Naive thymus-derived CD4-positive, alpha-beta T cell (primary cell): Measurements from ENCODE around the gene SLC39A11. TPM values are rescaled to one million over a fixed set of nuclear protein-coding genes. Genes with fewer than 3 reads are reported as not detected.

Source experiments
- ATAC-seq: fragments of 150-1000 bp; cut with Tn5 transposase; 2 replicates; pipeline ENCODE4 v1.10.0; 2021; ENCODE audit warnings: mild to moderate bottlenecking, moderate library complexity
- CTCF ChIA-PET: fragments of 350-600 bp; sonication (Branson Sonifier 250); formaldehyde crosslinking; loops from one replicate; lab custom pipeline; 2021; ENCODE audit warnings: antibody characterized with exemption; lab: Charles Lee
- POLR2A ChIA-PET: fragments of 350-600 bp; sonication (Branson Sonifier 250); formaldehyde crosslinking; loops from one replicate; lab custom pipeline; 2021; ENCODE audit warnings: antibody characterized with exemption, inconsistent platforms; lab: Charles Lee
- DNase-seq, 9 donors: peaks; one replicate each; pipeline versions ENCODE4 v3.0.0 to v3.0.0-alpha.2; 2020 to 2022; ENCODE audit warnings: mixed read lengths in 1 of 9
- H3K27ac ChIP-seq: one replicate; pipeline ENCODE4 v1.7.0; 2013; ENCODE audit warnings: mild to moderate bottlenecking, low read depth, low read length, moderate library complexity
- H3K27me3 ChIP-seq, 2 donors: one replicate each; pipeline ENCODE4 v1.7.0; 2013; ENCODE audit warnings: low read length in 2 of 2, mild to moderate bottlenecking in 2 of 2, moderate library complexity in 2 of 2; ENCODE audit not compliant: control insufficient read depth in 2 of 2, insufficient read depth in 2 of 2
- H3K36me3 ChIP-seq, 3 experiments: 1 replicate in 2 of 3; 2 replicates in 1 of 3; pipeline ENCODE4 v1.7.0; 2013; ENCODE audit warnings: low read length in 3 of 3, mild to moderate bottlenecking in 3 of 3, moderate library complexity in 1 of 3; ENCODE audit not compliant: insufficient read depth in 3 of 3, control insufficient read depth in 2 of 3
- H3K4me1 ChIP-seq, 2 donors: one replicate each; pipeline ENCODE4 v1.7.0; 2013; ENCODE audit warnings: low read length in 2 of 2, mild to moderate bottlenecking in 2 of 2, moderate library complexity in 1 of 2; ENCODE audit not compliant: control insufficient read depth in 2 of 2, insufficient read depth in 2 of 2
- H3K4me3 ChIP-seq: 2 replicates; pipeline ENCODE4 v1.7.0; 2013; ENCODE audit warnings: mild to moderate bottlenecking, low read length
- H3K9me3 ChIP-seq, 3 experiments: 1 replicate in 2 of 3; 2 replicates in 1 of 3; pipeline ENCODE4 v1.7.0; 2013; ENCODE audit warnings: low read length in 3 of 3; ENCODE audit not compliant: control insufficient read depth in 2 of 3
- H3K27ac Mint-ChIP-seq, 9 donors: one replicate each; pipeline ENCODE4 v1.8.0; 2020 to 2022; ENCODE audit warnings: mixed read lengths in 9 of 9, mild to moderate bottlenecking in 8 of 9, moderate library complexity in 5 of 9, inconsistent platforms in 2 of 9
- H3K27me3 Mint-ChIP-seq, 5 donors: one replicate each; pipeline ENCODE4 v1.8.0; 2021 to 2022; ENCODE audit warnings: mixed read lengths in 5 of 5, mild to moderate bottlenecking in 1 of 5
- H3K36me3 Mint-ChIP-seq, 5 donors: one replicate each; pipeline ENCODE4 v1.8.0; 2020 to 2022; ENCODE audit warnings: mixed read lengths in 5 of 5, mild to moderate bottlenecking in 3 of 5, inconsistent platforms in 1 of 5
- H3K4me1 Mint-ChIP-seq, 7 donors: one replicate each; pipeline ENCODE4 v1.8.0; 2020 to 2022; ENCODE audit warnings: mixed read lengths in 7 of 7, mild to moderate bottlenecking in 3 of 7, inconsistent platforms in 1 of 7
- H3K4me3 Mint-ChIP-seq, 10 donors: one replicate each; pipeline ENCODE4 v1.8.0; 2020 to 2022; ENCODE audit warnings: mild to moderate bottlenecking in 10 of 10, mixed read lengths in 10 of 10, moderate library complexity in 6 of 10, inconsistent platforms in 2 of 10
- H3K9me3 Mint-ChIP-seq, 11 donors: one replicate each; pipeline ENCODE4 v1.8.0; 2020 to 2022; ENCODE audit warnings: mixed read lengths in 11 of 11, mild to moderate bottlenecking in 4 of 11, inconsistent platforms in 1 of 11, moderate library complexity in 1 of 11
- intact Hi-C, 2 donors: fragments of 100-400 bp; cut with micrococcal nuclease; formaldehyde crosslinking; loops; one replicate each; pipeline ENCODE4 v1.15.1; 2023
- polyA plus RNA-seq, 2 donors: library from polyadenylated mRNA; unstranded; fragments of 300-500 nt; fragmentation: Illumina TruSeq; gene quantifications; one replicate each; pipeline ENCODE4 v1.2.3, GENCODE V29; 2021
- total RNA-seq, 6 experiments: library from RNA in 5 of 6; stranded (reverse) in 5 of 6; gene quantifications; 1 replicate in 5 of 6; 2 replicates in 1 of 6; pipeline ENCODE4 v1.2.3 and lab custom pipeline; 2021 to 2026

SLC39A11 gene
- total and polyA plus RNA-seq, 7 experiments from 2014 or later, result 8.5 to 36.7 (median 19.8) TPM

DNA sequence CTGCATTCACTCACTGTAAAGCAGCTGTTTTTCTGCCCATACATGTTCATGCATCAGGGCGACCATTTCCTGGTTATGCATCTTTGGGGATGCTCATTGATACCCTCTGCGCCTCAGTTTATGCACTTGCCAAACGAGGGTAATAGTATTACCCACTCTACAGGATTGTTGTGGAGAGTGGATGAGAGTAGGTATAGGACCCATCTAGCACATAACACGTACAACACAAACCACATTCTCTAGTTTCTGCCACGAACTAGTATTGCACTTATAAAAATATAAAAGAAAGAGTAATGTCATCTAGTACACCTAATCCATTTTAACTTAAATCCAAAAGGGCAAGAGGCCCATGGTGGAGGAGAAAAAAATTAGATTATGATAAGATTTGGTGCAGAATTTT lies 231.7 kb downstream of the SLC39A11 start:
- Histone ChIP-seq H3K4me1 (no peaks in the 10 kb centered on the region), H3K27me3 (no peaks in the 10 kb centered on the region), H3K27ac (no peak overlapping the region), H3K9me3 (no peaks in the 10 kb centered on the region), H3K4me3 (no peak overlapping the region), H3K36me3 (no peaks in the 10 kb centered on the region)
- Mint-ChIP-seq H3K36me3 (peaks cover 0 to 42% (median 22%) of the 10 kb centered on the region in 5 donors), H3K27me3 (no peaks in the 10 kb centered on the region), H3K9me3 (peaks cover 0 to 6% (median 0%) of the 10 kb centered on the region in 11 donors), H3K27ac (no peak overlapping the region), H3K4me1 (peaks cover 0 to 13% (median 0%) of the 10 kb centered on the region in 7 donors), H3K4me3 (no peak overlapping the region)
- ATAC-seq, result no peak
- ChIA-PET CTCF (no interaction called here), POLR2A (no interaction called here)
- intact Hi-C loops, result no loop called here
- DNase-seq, result no peak

DNA sequence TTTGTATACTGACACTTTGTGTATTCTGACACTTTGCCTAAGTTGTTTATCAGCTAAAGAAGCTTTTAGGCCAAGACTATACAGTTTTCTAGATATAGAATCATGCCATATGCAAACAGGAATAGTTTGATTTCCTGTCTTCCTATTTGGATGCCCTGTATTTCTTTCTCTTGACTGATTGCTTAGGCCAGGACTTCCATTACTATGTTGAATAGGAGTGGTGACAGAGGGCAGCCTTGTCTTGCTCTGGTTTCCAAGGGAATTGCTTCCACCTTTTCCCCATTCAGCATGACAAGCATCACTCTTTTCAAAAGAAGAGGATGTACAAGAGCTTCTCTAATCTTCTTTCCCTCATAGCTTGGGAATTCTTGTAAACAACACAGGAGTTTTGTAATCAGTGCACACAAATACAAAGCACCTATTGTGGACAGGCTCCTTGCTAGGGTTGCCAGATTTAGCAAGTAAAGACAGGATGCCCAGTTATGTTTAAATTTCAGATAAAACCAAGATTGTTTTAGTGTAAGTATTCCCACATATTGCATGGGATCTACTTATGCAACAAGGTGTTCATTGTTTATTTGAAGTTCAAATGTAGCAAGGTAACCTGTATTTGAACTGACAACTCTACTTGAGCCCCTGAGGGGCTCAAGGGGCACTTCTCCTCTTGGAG lies 233.5 kb downstream of the SLC39A11 start:
- Mint-ChIP-seq H3K4me3 (no peak overlapping the region), H3K4me1 (peaks cover 0 to 5% (median 0%) of the 10 kb centered on the region in 7 donors), H3K27me3 (no peaks in the 10 kb centered on the region), H3K9me3 (peaks cover 0 to 6% (median 0%) of the 10 kb centered on the region in 11 donors), H3K36me3 (peaks cover 0 to 41% (median 14%) of the 10 kb centered on the region in 5 donors), H3K27ac (no peak overlapping the region)
- no peaks in the 10 kb centered on the region for H3K9me3 ChIP-seq
- H3K36me3 ChIP-seq, result no peaks in the 10 kb centered on the region
- H3K27me3 ChIP-seq, result no peaks in the 10 kb centered on the region
- intact Hi-C loops, result no loop called here
- POLR2A ChIA-PET, result no interaction called here
- H3K4me3 ChIP-seq, result no peak overlapping the region
- ATAC-seq, result no peak
- CTCF ChIA-PET, result no interaction called here
- H3K27ac ChIP-seq, result no peak overlapping the region
- no peak for DNase-seq
- no peaks in the 10 kb centered on the region for H3K4me1 ChIP-seq

DNA sequence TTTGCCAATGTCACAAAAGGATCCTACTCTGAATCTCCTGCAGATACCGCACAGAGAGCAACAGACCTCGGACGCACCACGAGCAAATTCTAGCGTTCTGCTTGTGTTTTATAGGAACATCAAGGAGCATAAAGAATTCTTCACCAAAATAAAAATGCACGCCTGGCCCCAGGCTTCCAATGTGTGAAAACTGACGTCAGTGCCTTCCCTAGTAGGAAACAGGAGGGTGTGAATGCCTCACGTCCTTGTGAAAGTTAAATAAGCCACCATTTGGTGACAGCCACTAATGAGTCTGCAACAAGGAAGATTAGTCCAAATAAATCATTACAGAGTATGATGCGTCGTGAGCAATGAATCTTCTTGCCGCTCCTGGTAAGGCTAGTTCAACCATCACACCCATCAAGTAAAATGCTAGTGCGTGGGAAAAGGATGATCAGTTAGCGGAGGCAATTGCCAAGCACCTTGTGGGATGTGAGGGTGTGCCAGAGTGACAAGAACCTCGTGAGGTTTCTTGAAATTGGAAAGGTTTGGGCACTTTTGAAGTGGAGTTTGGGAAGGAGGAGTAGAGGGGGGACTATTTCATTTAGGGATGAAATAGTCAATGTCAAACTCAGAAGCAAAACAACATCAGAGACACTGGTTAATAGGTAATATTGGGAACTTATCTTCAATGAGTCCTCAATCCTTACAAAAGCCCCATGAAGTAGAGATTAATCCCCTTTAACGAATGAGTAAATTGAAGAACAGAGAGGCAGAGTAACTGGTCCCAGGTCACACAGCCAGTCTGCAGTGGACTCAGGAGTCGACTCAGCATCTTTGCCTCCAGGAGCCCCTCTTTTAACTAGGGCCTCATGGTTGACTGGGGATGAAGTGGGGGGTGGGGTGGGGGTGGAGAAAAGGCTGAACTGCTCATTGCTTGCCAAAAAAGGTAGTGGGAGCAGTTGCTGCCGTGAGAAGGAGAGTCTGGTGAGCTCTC lies 238.8 kb downstream of the SLC39A11 start:
- no peak overlapping the region for H3K27ac ChIP-seq
- CTCF ChIA-PET, result no interaction called here
- H3K4me3 Mint-ChIP-seq, result no peak overlapping the region
- H3K27me3 Mint-ChIP-seq, result no peaks in the 10 kb centered on the region
- no peaks in the 10 kb centered on the region for H3K4me1 Mint-ChIP-seq
- H3K36me3 Mint-ChIP-seq, result peaks cover 6 to 30% (median 18%) of the 10 kb centered on the region in 5 donors
- H3K9me3 Mint-ChIP-seq, result peaks cover 0 to 3% (median 0%) of the 10 kb centered on the region in 11 donors
- no peaks in the 10 kb centered on the region for H3K4me1 ChIP-seq
- POLR2A ChIA-PET, result no interaction called here
- peaks cover 0 to 6% (median 0%) of the 10 kb centered on the region in 3 experiments for H3K36me3 ChIP-seq
- no peak overlapping the region for H3K27ac Mint-ChIP-seq
- DNase-seq, result no peak
- no peaks in the 10 kb centered on the region for H3K27me3 ChIP-seq
- no peaks in the 10 kb centered on the region for H3K9me3 ChIP-seq
- no peak for ATAC-seq
- intact Hi-C loops, result no loop called here
- H3K4me3 ChIP-seq, result no peak overlapping the region

DNA sequence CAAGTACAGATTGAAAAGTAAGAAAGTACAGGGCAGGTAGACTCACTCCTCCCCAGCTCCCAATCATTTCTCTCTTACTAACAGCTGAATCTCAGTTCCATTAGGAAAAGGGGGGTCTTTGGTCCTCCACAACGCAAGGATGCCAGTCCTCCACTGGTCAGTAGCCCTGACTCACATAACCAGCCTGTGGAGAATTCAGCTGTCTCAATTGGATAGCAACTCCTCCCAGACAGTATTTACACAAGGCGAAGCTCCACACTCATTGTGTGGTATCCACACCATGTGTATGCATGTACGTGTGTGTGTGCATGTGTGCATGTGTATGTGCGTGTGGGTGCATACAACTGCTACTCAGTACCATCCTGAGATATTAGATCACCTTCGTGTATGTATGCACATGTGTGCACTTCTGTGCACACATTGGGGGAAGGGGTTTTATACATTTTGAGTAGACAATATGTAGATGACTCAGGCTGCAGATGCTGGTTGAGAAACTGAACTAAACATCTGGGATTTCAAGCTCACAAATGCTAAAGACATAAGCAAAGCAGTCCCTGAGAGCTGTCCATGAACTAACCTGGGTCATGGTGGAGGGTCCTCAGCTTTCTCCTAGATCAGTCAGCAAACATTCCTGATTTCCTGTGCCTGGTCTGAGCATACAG lies 240.1 kb downstream of the SLC39A11 start:
- Mint-ChIP-seq H3K27me3 (no peaks in the 10 kb centered on the region), H3K4me1 (no peaks in the 10 kb centered on the region), H3K36me3 (peaks cover 6 to 35% (median 20%) of the 10 kb centered on the region in 5 donors), H3K27ac (no peak overlapping the region), H3K4me3 (no peak overlapping the region), H3K9me3 (no peaks in the 10 kb centered on the region)
- no peaks in the 10 kb centered on the region for H3K27me3 ChIP-seq
- DNase-seq (no peak), ATAC-seq (no peak)
- no peak overlapping the region for H3K27ac ChIP-seq
- no peaks in the 10 kb centered on the region for H3K4me1 ChIP-seq
- POLR2A ChIA-PET, result no interaction called here
- H3K36me3 ChIP-seq, result peaks cover 0 to 6% (median 3%) of the 10 kb centered on the region in 3 experiments
- intact Hi-C loops, result no loop called here
- CTCF ChIA-PET, result no interaction called here
- H3K4me3 ChIP-seq, result no peak overlapping the region
- no peaks in the 10 kb centered on the region for H3K9me3 ChIP-seq

DNA sequence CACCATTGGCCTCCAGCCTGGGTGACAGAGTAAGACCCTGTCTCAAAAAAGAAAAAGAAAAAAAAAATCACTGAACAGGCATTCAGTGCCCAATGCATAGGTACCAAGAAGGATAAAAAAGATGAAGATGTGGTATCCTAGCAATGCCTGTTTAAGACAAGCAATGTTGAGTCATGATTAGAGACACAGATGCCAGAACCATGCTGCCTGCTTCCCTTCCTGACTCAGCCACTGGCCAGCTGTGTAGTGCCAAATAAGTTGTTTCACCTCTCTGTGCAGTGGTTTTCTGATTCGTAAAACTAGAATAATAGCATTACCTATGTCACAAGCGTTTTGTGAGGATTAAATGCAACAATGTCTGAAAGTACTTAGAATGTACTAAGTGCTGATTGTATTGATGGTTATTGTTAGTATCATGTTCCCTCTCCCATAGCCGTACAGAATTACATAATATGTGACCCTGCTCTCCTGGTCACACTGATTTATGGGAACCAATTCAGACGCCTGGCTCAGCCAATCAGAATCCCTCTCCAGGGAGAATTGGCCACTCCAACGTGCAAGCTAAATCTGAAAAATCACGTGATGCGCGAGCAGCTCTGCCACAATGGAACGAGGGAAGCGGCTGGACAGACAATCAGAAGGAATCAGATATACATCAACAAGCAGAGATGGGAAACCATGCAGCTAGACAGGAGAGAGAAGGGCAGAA lies 241.9 kb downstream of the SLC39A11 start:
- no peaks in the 10 kb centered on the region for H3K9me3 ChIP-seq
- no peaks in the 10 kb centered on the region for H3K27me3 ChIP-seq
- ChIA-PET POLR2A (no interaction called here), CTCF (no interaction called here)
- H3K27ac ChIP-seq, result no peak overlapping the region
- Mint-ChIP-seq H3K9me3 (peaks cover 0 to 1% (median 0%) of the 10 kb centered on the region in 11 donors), H3K4me1 (no peaks in the 10 kb centered on the region), H3K27me3 (no peaks in the 10 kb centered on the region), H3K36me3 (peaks cover 6 to 44% (median 29%) of the 10 kb centered on the region in 5 donors), H3K27ac (no peak overlapping the region), H3K4me3 (no peak overlapping the region)
- no peaks in the 10 kb centered on the region for H3K4me1 ChIP-seq
- no peak for ATAC-seq
- peaks cover 0 to 6% (median 3%) of the 10 kb centered on the region in 3 experiments for H3K36me3 ChIP-seq
- DNase-seq, result no peak
- no peak overlapping the region for H3K4me3 ChIP-seq
- intact Hi-C loops, result no loop called here

DNA sequence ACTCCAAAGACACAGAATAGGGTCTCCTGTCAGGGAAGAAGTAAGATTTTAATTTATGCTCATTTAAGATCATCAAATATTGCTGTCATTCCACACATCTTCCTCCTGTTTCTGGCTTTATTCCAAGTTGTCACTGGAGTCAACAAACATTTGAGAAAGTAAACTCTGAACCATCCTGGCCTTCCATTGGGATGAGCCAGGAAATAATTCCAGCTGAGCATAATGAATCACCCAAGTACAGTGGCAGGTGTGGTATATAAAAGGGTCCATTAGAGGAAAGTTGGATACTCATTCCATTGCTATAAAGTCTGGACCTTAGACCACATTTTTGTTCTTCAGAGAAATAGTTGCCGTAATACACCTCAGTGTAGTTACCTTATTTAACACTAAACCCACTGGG lies 246.1 kb downstream of the SLC39A11 start:
- Mint-ChIP-seq H3K9me3 (peaks cover 0 to 2% (median 0%) of the 10 kb centered on the region in 11 donors), H3K27me3 (no peaks in the 10 kb centered on the region), H3K27ac (no peak overlapping the region), H3K4me3 (no peak overlapping the region), H3K36me3 (peaks cover 8 to 76% (median 60%) of the 10 kb centered on the region in 5 donors), H3K4me1 (no peaks in the 10 kb centered on the region)
- Histone ChIP-seq H3K36me3 (peaks cover 0 to 6% (median 3%) of the 10 kb centered on the region in 3 experiments), H3K4me1 (no peaks in the 10 kb centered on the region), H3K9me3 (no peaks in the 10 kb centered on the region), H3K27ac (no peak overlapping the region), H3K4me3 (no peak overlapping the region), H3K27me3 (no peaks in the 10 kb centered on the region)
- ChIA-PET CTCF (no interaction called here), POLR2A (no interaction called here)
- intact Hi-C loops, result no loop called here
- DNase-seq, result no peak
- ATAC-seq, result no peak
